ENCODE measurements around the gene DSPP.
A peak's percentile ranks its signal among the peaks of the same experiment; 100 is the strongest.
"Not testable (repeated sequence)": the region's sequence is repeated elsewhere in the genome, so short reads cannot be mapped to it uniquely, and the experiment has no call there.

DSPP gene

GRCh38 chr4:87608229-87608628 lies at the start of gene DSPP:
Gene DSPP, plus strand, starts transcription at chr4:87608529. Its CDS starts 2,380 bp downstream, at chr4:87610909.
- no peak for DNase-seq

GRCh38 chr4:87559090-87559837 lies 49.1 kb upstream of the DSPP start:
- DNase-seq, result no peak

GRCh38 chr4:87560802-87561201 lies 47.5 kb upstream of the DSPP start:
- no peak for DNase-seq

DNA sequence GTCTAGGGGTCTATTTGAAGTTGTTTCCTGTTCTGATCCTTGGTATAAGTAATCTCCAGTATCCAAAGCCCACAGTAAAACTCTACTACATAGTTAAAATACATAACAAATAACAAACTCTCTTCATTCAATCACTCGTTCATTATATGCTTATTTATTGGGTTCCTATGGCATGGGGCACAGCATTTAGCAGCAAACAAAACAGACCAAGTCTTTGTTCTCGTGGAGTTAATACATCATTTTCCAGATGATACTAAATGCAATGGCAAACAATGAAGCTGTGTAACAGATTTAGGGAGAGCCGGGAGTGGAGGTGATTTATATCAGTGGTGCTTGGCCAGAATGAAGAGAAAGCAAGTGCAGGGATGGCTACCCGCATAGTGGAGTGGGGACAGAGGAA lies 42.6 kb upstream of the DSPP start:
- no peak for DNase-seq

GRCh38 chr4:87566276-87566675 lies 42.1 kb upstream of the DSPP start:
- no peak for DNase-seq

GRCh38 chr4:87567191-87567590 lies 41.1 kb upstream of the DSPP start:
- DNase-seq, result no peak

- DNase-seq, result no peak
Observed at GRCh38 chr4:87570290-87570805, 38.0 kb upstream of the DSPP start.

GRCh38 chr4:87574376-87574775 lies 34.0 kb upstream of the DSPP start:
- not testable (repeated sequence) for DNase-seq

DNA sequence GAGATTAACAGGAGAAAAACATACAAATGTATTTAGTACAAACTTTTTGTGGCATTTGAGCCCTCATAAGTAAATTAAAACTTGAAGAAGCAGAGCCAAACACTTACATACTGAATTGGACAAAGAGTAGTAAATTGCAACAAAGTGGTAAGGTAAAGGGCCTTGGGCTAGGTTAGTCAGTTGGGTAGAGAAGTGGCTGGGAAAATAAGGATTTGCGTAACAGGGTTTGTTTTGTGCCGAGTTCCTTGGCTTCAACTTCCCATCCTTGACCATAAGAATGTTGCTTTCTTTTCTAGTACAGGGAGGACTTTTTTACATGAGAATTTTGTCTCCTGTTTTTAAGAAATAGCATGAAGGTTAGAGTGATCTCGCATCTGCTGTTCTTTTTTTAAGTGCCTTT lies 33.3 kb upstream of the DSPP start:
- DNase-seq, result no peak

DNA sequence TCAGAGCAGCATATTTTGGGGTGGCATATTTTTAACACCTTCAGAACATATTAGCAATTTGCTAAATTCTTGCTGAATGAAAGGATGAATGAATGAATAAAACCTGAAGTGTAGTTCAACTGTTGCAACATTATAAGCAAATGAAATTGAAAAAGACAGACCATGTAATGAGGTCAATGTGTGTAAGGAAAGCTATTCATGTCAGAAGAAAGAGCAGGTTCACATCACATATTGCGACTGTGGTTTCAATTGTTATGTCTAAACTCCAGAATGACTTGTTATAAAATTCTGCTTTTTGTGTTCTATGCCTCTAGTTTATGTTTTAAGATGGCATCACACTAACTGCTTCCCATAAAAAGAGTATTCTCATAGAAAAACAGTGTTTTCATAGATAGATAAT lies 32.9 kb upstream of the DSPP start:
- DNase-seq, result no peak

DNA sequence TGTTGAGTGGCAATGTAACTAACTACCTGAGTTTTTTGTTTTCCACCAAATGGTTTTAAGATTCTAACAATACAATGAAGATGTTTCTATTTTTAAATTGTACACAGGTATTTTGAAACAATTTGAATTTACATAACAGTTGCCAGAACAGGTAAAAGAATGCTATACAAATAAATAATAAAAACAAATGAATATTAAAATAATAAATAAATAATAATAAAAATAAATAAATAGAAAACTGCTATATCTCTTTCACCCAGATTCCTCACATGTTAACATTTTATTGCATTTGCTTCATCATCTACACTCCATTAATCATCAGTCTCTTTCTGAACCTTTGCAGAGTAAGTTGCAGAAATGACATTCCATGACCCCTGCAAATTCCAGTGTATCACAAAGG lies 32.3 kb upstream of the DSPP start:
- DNase-seq, result no peak

- DNase-seq, result no peak
Observed at GRCh38 chr4:87579478-87579877, 28.9 kb upstream of the DSPP start.

DNA sequence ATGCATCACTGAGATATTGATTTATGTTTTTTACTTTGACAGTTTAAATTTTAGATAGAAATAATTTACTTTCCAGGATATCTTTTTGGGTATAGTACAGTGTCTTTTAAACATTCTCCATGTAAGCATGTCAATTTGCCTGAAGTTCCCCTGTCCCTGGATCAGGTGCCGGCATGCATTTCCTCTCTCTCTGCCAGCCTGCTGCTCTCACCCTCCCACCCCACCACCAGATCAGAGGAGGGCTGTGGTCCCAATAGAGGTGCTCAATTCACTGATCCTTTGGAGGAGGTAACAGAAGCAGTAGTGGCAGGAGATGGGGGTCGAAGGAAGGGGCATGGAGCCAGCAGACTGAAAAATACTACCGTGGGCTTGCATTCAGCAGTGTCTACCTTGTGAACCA lies 28.3 kb upstream of the DSPP start:
- no peak for DNase-seq

DNA sequence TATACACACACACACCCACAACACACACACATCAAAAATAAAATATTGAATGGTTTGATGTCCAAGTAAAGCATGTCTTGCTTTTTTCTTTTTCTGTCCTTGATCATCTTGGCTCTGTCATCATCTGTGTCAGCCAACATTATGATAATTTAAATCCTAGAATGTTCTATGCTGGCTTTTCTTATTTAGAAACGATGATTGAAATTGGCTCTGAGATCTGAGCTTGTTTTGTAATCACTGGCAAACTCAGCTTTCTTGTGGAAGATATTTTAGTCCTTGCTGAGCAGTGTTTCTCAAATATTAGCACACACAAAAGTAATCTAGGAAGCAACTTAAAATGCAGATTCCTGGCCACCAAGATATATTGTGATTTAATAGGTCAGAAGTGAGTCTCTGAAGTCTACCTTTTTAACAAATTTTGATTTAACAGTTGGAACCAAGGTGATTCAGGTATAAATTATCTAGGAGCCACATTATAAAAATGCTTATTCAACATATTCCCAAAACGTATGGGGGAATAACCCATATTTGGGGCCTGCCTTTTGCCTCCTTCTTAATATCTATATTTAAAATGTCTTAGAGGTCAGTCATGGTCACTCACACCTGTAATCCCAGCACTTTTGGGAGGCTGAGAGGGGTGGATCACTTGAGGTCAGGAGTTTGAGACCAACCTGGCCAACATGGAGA lies 24.0 kb upstream of the DSPP start:
- DNase-seq, result no peak

GRCh38 chr4:87589531-87589930 lies 18.8 kb upstream of the DSPP start:
- no peak for DNase-seq

DNA sequence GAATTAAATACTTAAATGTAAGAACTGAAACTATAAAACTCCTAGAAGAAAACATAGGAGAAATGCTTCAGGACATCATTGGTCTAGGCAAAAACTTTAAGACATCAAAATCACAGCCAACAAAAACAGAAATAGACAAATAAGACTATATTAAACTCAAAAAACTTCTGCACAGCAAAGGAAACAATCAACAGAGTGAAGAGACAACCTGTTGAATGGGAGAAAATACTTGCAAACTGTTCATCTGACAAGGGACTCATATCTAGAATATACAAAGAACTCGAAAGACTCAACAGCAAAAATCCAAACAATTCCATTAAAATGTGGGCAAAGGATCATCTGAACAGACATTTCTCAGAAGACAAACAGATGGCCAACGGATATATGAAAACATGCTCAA lies 16.2 kb upstream of the DSPP start:
- no peak for DNase-seq

DNA sequence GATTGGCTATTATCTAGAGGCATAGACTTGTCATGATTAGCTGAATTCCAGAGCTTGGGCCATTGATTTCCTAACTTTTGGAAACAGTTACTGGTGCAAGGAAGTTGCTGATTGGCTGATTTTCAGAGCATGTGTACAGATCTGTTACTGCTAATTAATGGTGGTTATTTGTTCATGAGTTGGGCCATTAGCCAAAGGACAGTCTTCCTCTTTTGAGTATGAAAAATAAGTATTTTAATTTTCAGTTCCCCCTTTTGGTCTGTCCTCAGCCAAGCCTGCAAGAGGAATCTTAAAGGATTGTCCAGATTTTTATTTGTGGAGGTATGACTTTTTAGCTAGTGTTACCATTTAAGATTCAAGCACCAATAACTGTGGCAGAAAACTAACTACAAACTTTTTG lies 7.0 kb upstream of the DSPP start:
- DNase-seq, result no peak

- DNase-seq, result no peak
Observed at GRCh38 chr4:87614292-87614890, 6.1 kb downstream of the DSPP start.

GRCh38 chr4:87616268-87616667 lies 7.9 kb downstream of the DSPP start:
- no peak for DNase-seq

GRCh38 chr4:87620086-87620485 lies 11.8 kb downstream of the DSPP start:
- DNase-seq, result no peak

DNA sequence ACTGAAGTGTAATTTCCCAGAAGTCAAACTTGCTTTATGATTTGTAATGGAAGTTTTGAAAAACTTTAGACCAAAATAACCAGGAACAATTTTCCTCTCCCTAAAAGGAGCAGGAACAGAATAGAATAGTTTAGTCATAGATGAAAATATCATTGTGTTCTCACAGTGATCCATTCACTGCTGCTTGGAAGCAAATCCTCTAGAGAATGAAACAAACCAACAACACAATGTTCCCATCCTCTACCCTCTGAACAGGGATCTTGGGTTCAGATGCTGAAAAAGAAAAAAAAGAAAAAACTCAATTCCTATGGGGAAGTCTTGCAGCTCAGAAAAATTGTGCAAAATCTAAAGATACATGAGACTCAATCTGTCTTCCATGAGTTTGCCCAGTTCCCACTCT lies 12.2 kb downstream of the DSPP start:
- peak; percentile 39 for DNase-seq

DNA sequence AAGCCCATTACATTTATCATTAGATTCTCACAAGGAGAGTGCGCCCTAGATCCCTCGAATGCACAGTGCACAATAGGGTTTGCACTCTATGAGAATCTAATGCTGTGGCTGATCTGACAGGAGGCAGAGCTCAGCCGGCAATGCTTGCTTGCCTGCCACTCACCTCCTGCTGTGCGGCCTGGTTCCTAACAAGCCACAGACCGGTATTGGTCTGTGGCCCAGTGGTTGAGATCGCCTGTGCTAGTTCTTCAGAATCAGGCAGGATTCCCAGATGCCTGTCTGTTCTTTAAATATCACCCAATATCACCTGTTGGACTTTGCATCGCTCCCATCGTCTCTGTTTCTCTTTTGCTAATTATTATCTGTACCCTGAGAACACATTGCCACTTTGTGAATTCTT lies 14.0 kb downstream of the DSPP start:
- DNase-seq, result no peak

- no peak for DNase-seq
Observed at GRCh38 chr4:87624698-87625097, 16.4 kb downstream of the DSPP start.

GRCh38 chr4:87631668-87632067 lies 23.3 kb downstream of the DSPP start:
- no peak for DNase-seq
